Neural progenitor cell (in vitro differentiated cells): ENCODE results near the gene WDR20. TPM values are rescaled to one million over a fixed set of nuclear protein-coding genes. Genes with fewer than 3 reads are reported as not detected.

Experiments used
- DNase-seq: peaks from one replicate; pipeline ENCODE4 v3.0.0-alpha.2; 2016; ENCODE audit warnings: low spot score
- H2AFZ ChIP-seq: fragments of 200-600 bp; sonication (generic); replicated peaks from 2 replicates; pipeline ENCODE4 v1.6.1; 2016; ENCODE audit warnings: antibody characterized with exemption
- H3F3A ChIP-seq: fragments of 200-600 bp; sonication (generic); 2 replicates; pipeline ENCODE4 v1.6.1; 2016; ENCODE audit warnings: antibody characterized with exemption, low read depth
- H3K27ac ChIP-seq: fragments of 200-600 bp; sonication (generic); 2 replicates; pipeline ENCODE4 v1.5.1; 2016; ENCODE audit warnings: mild to moderate bottlenecking
- H3K27me3 ChIP-seq: fragments of 200-600 bp; sonication (generic); 2 replicates; pipeline ENCODE4 v1.6.1; 2016; ENCODE audit warnings: mild to moderate bottlenecking, moderate library complexity
- H3K36me3 ChIP-seq: fragments of 200-600 bp; sonication (generic); 2 replicates; pipeline ENCODE4 v1.5.1; 2016
- H3K4me1 ChIP-seq: fragments of 200-600 bp; sonication (generic); 2 replicates; pipeline ENCODE4 v1.6.1; 2016; ENCODE audit warnings: mixed run types
- H3K4me2 ChIP-seq: fragments of 200-600 bp; sonication (generic); 2 replicates; pipeline ENCODE4 v1.6.1; 2016
- H3K4me3 ChIP-seq: fragments of 200-600 bp; sonication (generic); 2 replicates; pipeline ENCODE4 v1.5.1; 2016
- H3K79me2 ChIP-seq: fragments of 200-600 bp; sonication (generic); 2 replicates; pipeline ENCODE4 v1.6.1; 2016; ENCODE audit warnings: low read depth
- H3K9ac ChIP-seq: fragments of 200-600 bp; sonication (generic); 2 replicates; pipeline ENCODE4 v1.6.1; 2016
- H3K9me3 ChIP-seq: fragments of 200-600 bp; sonication (generic); 2 replicates; pipeline ENCODE4 v1.5.1; 2016; ENCODE audit warnings: low read depth
- H4K20me1 ChIP-seq: fragments of 200-600 bp; sonication (generic); 2 replicates; pipeline ENCODE4 v1.6.1; 2016; ENCODE audit warnings: low read depth
- H3K27ac Mint-ChIP-seq: 3 replicates; pipeline ENCODE4 v1.8.0; 2021; ENCODE audit warnings: mixed read lengths
- H3K27me3 Mint-ChIP-seq: 2 replicates; pipeline ENCODE4 v1.8.0; 2022; ENCODE audit warnings: low read depth, mild to moderate bottlenecking, inconsistent platforms, moderate library complexity, mixed read lengths; ENCODE audit not compliant: insufficient read depth
- H3K36me3 Mint-ChIP-seq: 3 replicates; pipeline ENCODE4 v1.8.0; 2021; ENCODE audit warnings: mixed read lengths
- H3K4me1 Mint-ChIP-seq: 3 replicates; pipeline ENCODE4 v1.8.0; 2021; ENCODE audit warnings: mixed read lengths
- H3K4me3 Mint-ChIP-seq: 3 replicates; pipeline ENCODE4 v1.8.0; 2021; ENCODE audit warnings: mild to moderate bottlenecking, moderate library complexity, mixed read lengths
- H3K9me3 Mint-ChIP-seq: 3 replicates; pipeline ENCODE4 v1.8.0; 2020; ENCODE audit warnings: mixed read lengths
- CTCF ChIP-seq: fragments of 200-600 bp; sonication (generic); IDR thresholded peaks from 2 replicates; pipeline ENCODE4 v1.5.1; 2017; ENCODE audit warnings: antibody characterized with exemption, mild to moderate bottlenecking
- EZH2 ChIP-seq: fragments of 200-600 bp; sonication (generic); IDR thresholded peaks from 2 replicates; pipeline ENCODE4 v1.6.1; 2017; ENCODE audit warnings: antibody characterized with exemption, mild to moderate bottlenecking, moderate library complexity
- EZH2phosphoT487 ChIP-seq: fragments of 200-600 bp; sonication (generic); IDR thresholded peaks from 2 replicates; pipeline ENCODE4 v1.6.1; 2017; ENCODE audit warnings: antibody characterized with exemption
- total RNA-seq: library from RNA; depleted of rRNA; stranded (reverse); fragments of >200 nt; gene quantifications from 2 replicates; pipeline ENCODE4 v1.2.3, GENCODE V29; 2015; ENCODE audit warnings: low replicate concordance

Gene WDR20
- total RNA-seq, 1 donor from 2014 or later = 22.4 TPM

- no peaks in the 10 kb centered on the region for H3K36me3 Mint-ChIP-seq
- H2AFZ ChIP-seq = no peak overlapping the region
- no peak overlapping the region for H3K4me3 Mint-ChIP-seq
- peak overlapping the region; percentile 57 for H3K4me2 ChIP-seq
- no peaks in the 10 kb centered on the region for H3K36me3 ChIP-seq
- H3K9me3 ChIP-seq = no peaks in the 10 kb centered on the region
- H4K20me1 ChIP-seq = peaks cover 65% of the 10 kb centered on the region
- H3K9ac ChIP-seq = no peak overlapping the region
- TF ChIP-seq EZH2phosphoT487 (no peak), EZH2 (no peak), CTCF (no peak)
- no peaks in the 10 kb centered on the region for H3K27me3 ChIP-seq
- H3K79me2 ChIP-seq = peaks cover 95% of the 10 kb centered on the region
- H3K27ac Mint-ChIP-seq = no peak overlapping the region
- H3K4me1 Mint-ChIP-seq = peaks cover 41% of the 10 kb centered on the region
- H3K4me1 ChIP-seq = peaks cover 39% of the 10 kb centered on the region
- peak; percentile 78 for DNase-seq
- no peaks in the 10 kb centered on the region for H3K27me3 Mint-ChIP-seq
- H3K9me3 Mint-ChIP-seq = no peaks in the 10 kb centered on the region
- no peak overlapping the region for H3K4me3 ChIP-seq
- H3K27ac ChIP-seq = no peak overlapping the region
- peaks cover 21% of the 10 kb centered on the region for H3F3A ChIP-seq
These were observed 44.8 kb downstream of the WDR20 start for GRCh38 chr14:102184316-102185035.

GRCh38 chr14:102185360-102185759 lies 45.7 kb downstream of the WDR20 start:
- H3K4me2 ChIP-seq = peak overlapping the region; percentile 57
- H3F3A ChIP-seq = peaks cover 21% of the 10 kb centered on the region
- peaks cover 39% of the 10 kb centered on the region for H3K4me1 ChIP-seq
- TF ChIP-seq EZH2 = no peak
- TF ChIP-seq EZH2phosphoT487 = no peak
- TF ChIP-seq CTCF = no peak
- no peak overlapping the region for H3K27ac ChIP-seq
- Mint-ChIP-seq H3K9me3 (no peaks in the 10 kb centered on the region), H3K4me3 (no peak overlapping the region), H3K4me1 (peaks cover 43% of the 10 kb centered on the region), H3K27ac (no peak overlapping the region), H3K27me3 (peaks cover 3% of the 10 kb centered on the region), H3K36me3 (peaks cover 3% of the 10 kb centered on the region)
- H3K9me3 ChIP-seq = no peaks in the 10 kb centered on the region
- H3K27me3 ChIP-seq = no peaks in the 10 kb centered on the region
- H3K79me2 ChIP-seq = peaks cover 97% of the 10 kb centered on the region
- H2AFZ ChIP-seq = no peak overlapping the region
- H4K20me1 ChIP-seq = peaks cover 57% of the 10 kb centered on the region
- no peak overlapping the region for H3K9ac ChIP-seq
- H3K4me3 ChIP-seq = no peak overlapping the region
- no peak for DNase-seq
- H3K36me3 ChIP-seq = no peaks in the 10 kb centered on the region

- no peaks in the 10 kb centered on the region for H3K27me3 ChIP-seq
- H3K79me2 ChIP-seq = peaks cover 98% of the 10 kb centered on the region
- H3K4me1 Mint-ChIP-seq = peaks cover 39% of the 10 kb centered on the region
- peaks cover 46% of the 10 kb centered on the region for H4K20me1 ChIP-seq
- H3K4me2 ChIP-seq = no peak overlapping the region
- H3K36me3 Mint-ChIP-seq = peaks cover 3% of the 10 kb centered on the region
- H2AFZ ChIP-seq = no peak overlapping the region
- no peaks in the 10 kb centered on the region for H3K36me3 ChIP-seq
- no peak for TF ChIP-seq EZH2phosphoT487
- TF ChIP-seq EZH2 = no peak
- no peak for TF ChIP-seq CTCF
- H3K27me3 Mint-ChIP-seq = peaks cover 3% of the 10 kb centered on the region
- peak overlapping the region; percentile 95 for H3K27ac Mint-ChIP-seq
- peaks cover 27% of the 10 kb centered on the region for H3K4me1 ChIP-seq
- H3K9me3 ChIP-seq = no peaks in the 10 kb centered on the region
- no peak overlapping the region for H3K9ac ChIP-seq
- no peak for DNase-seq
- H3K4me3 ChIP-seq = no peak overlapping the region
- H3K9me3 Mint-ChIP-seq = no peaks in the 10 kb centered on the region
- H3K27ac ChIP-seq = no peak overlapping the region
- H3K4me3 Mint-ChIP-seq = no peak overlapping the region
- H3F3A ChIP-seq = peaks cover 21% of the 10 kb centered on the region
These were observed 47.3 kb downstream of the WDR20 start for GRCh38 chr14:102187044-102187443.
